Fibroblast of lung (primary cell): Measurements from ENCODE around the gene APC.

Experiments
- CTCF ChIP-seq, 2 donors: IDR thresholded peaks in 1 of 2; conservative IDR thresholded peaks in 1 of 2; 1 replicate in 1 of 2; 2 replicates in 1 of 2; pipeline ENCODE4 v1.5.1; 2011 to 2012; ENCODE audit warnings: low read length in 2 of 2, control low read depth in 1 of 2, inconsistent platforms in 1 of 2, low read depth in 1 of 2, mild to moderate bottlenecking in 1 of 2
- EZH2 ChIP-seq: IDR thresholded peaks from 2 replicates; pipeline ENCODE4 v1.5.1; 2012; ENCODE audit warnings: low read length, control low read depth, mild to moderate bottlenecking; ENCODE audit errors: missing control alignments

GRCh38 chr5:112811023-112811422 is 73.3 kb downstream of the APC start:
- no peak for TF ChIP-seq EZH2
- TF ChIP-seq CTCF (conservative IDR thresholded peaks at IDR 0.05 in 1 of 2, IDR thresholded peaks at IDR 0.05 in 1 of 2; ENCODE audit: low read depth in 1 of 2, low read length in 2 of 2) = no peak
